SU-DHL-6 (cell line): ENCODE results near the gene CCNC.

Experiments
- CTCF ChIP-seq: fragments of 200-600 bp; sonication (generic); IDR thresholded peaks from one replicate; pipeline ENCODE4 v1.5.1; 2017; ENCODE audit warnings: antibody characterized with exemption, mild to moderate bottlenecking, low read length, moderate library complexity; ENCODE audit not compliant: insufficient read depth, poor library complexity, severe bottlenecking
- EZH2phosphoT487 ChIP-seq: fragments of 200-600 bp; sonication (generic), shearing (Covaris generic); conservative IDR thresholded peaks from 2 replicates; pipeline ENCODE4 v1.6.1; 2018; ENCODE audit warnings: mild to moderate bottlenecking, antibody characterized with exemption, low read length, moderate library complexity, mixed read lengths

- TF ChIP-seq CTCF (no peak), EZH2phosphoT487 (no peak)
These were observed 5.3 kb downstream of the CCNC start for GRCh38 chr6:99563056-99563723.
